PC-9 (cell line): ENCODE measurements around the gene RIPK3. TPM values are rescaled to one million over a fixed set of nuclear protein-coding genes. Genes with fewer than 3 reads are reported as not detected.

ENCODE experiments used
- BruUV-seq: library from RNA; stranded (reverse); fragments of 400-500 nt; replicated peaks from 2 replicates; lab custom pipeline; 2021; lab: Mats Ljungman, UMichigan
- CTCF ChIA-PET: fragments of 300-600 bp; sonication (Branson Sonifier 250); formaldehyde crosslinking; loops from one replicate; lab custom pipeline; 2022; ENCODE audit warnings: antibody characterized with exemption; lab: Charles Lee
- POLR2A ChIA-PET: fragments of 300-600 bp; sonication (Branson Sonifier 250); formaldehyde crosslinking; loops from one replicate; lab custom pipeline; 2022; ENCODE audit warnings: antibody characterized with exemption; ENCODE audit not compliant: unreplicated experiment; lab: Charles Lee
- DNase-seq, 2 experiments: peaks; one replicate each; pipeline versions ENCODE4 v3.0.0 to v3.0.0-alpha.2; 2015 to 2022; ENCODE audit warnings: mixed read lengths in 1 of 2
- H2AFZ ChIP-seq: fragments of 200-600 bp; sonication (generic); 2 replicates; pipeline ENCODE4 v1.8.1; 2017; ENCODE audit warnings: antibody characterized with exemption
- H3F3A ChIP-seq: fragments of 200-600 bp; sonication (generic); 2 replicates; pipeline ENCODE4 v1.8.1; 2017; ENCODE audit warnings: antibody characterized with exemption, mild to moderate bottlenecking, low read depth; ENCODE audit not compliant: insufficient read depth
- H3K27ac ChIP-seq: fragments of 200-600 bp; sonication (generic); 2 replicates; pipeline ENCODE4 v1.6.1; 2016; ENCODE audit warnings: mixed run types
- H3K27me3 ChIP-seq: fragments of 200-600 bp; sonication (generic); 2 replicates; pipeline ENCODE4 v1.6.1; 2016; ENCODE audit warnings: low read depth, mixed run types; ENCODE audit not compliant: insufficient read depth
- H3K36me3 ChIP-seq: fragments of 200-600 bp; sonication (generic); 2 replicates; pipeline ENCODE4 v1.6.1; 2016; ENCODE audit warnings: low read depth, mixed run types
- H3K4me1 ChIP-seq: fragments of 200-600 bp; sonication (generic); replicated peaks from 2 replicates; pipeline ENCODE4 v1.6.1; 2016; ENCODE audit warnings: mixed run types; ENCODE audit not compliant: insufficient read depth
- H3K4me2 ChIP-seq: fragments of 200-600 bp; sonication (generic); 2 replicates; pipeline ENCODE4 v1.6.1; 2017; ENCODE audit warnings: mixed run types
- H3K4me3 ChIP-seq: fragments of 200-600 bp; sonication (generic); 2 replicates; pipeline ENCODE4 v1.6.1; 2016; ENCODE audit warnings: mixed run types
- H3K79me2 ChIP-seq: fragments of 200-600 bp; sonication (generic); 2 replicates; pipeline ENCODE4 v1.6.1; 2017; ENCODE audit warnings: low read depth, mixed run types
- H3K9me2 ChIP-seq: fragments of 200-600 bp; sonication (generic); 2 replicates; pipeline ENCODE4 v1.8.1; 2017; ENCODE audit warnings: mild to moderate bottlenecking; ENCODE audit not compliant: insufficient read depth
- H3K9me3 ChIP-seq: fragments of 200-600 bp; sonication (generic); 2 replicates; pipeline ENCODE4 v1.8.1; 2016; ENCODE audit warnings: low read depth; ENCODE audit not compliant: insufficient read depth
- H4K20me1 ChIP-seq: fragments of 200-600 bp; sonication (generic); 2 replicates; pipeline ENCODE4 v1.8.1; 2017; ENCODE audit not compliant: insufficient read depth
- CTCF ChIP-seq: fragments of 200-600 bp; sonication (generic); conservative IDR thresholded peaks from 2 replicates; pipeline ENCODE4 v1.6.1; 2017; ENCODE audit warnings: mixed run types, antibody characterized with exemption, mild to moderate bottlenecking, moderate library complexity
- EZH2 ChIP-seq: fragments of 200-600 bp; sonication (generic); IDR thresholded peaks from 2 replicates; pipeline ENCODE4 v1.8.0; 2017; ENCODE audit warnings: antibody characterized with exemption, low read depth
- intact Hi-C: fragments of 100-400 bp; cut with micrococcal nuclease; formaldehyde crosslinking; loops from one replicate; pipeline ENCODE4 v1.10.0; 2022; ENCODE audit not compliant: unreplicated experiment
- total RNA-seq: library from RNA; stranded (reverse); gene quantifications from 2 replicates; pipeline ENCODE4 v1.2.3, GENCODE V29; 2021

RIPK3 gene
- total RNA-seq, 1 experiment from 2014 or later = 6.4 TPM

DNA sequence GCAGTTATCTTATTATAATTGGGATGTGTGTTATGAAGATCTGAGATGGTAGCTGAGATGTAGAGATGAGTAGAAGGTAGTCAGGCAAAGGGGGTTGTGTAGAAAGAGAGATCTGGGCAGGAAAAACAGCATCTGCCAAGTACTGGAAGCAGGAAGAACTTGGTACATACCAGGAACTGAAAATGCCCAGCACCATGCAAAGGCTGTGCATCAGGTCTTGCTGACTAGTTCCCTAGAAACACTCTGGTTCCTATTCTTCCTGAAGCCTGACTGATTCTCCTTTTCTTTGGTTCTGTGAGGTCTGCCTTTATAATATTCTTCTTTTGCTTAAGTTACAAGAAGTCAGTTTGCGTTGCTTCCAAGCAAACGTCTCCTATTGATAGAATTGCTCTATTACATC lies 21.5 kb upstream of the RIPK3 start:
- Histone ChIP-seq H2AFZ (no peak overlapping the region), H4K20me1 (no peaks in the 10 kb centered on the region), H3K4me3 (no peak overlapping the region), H3K9me3 (no peaks in the 10 kb centered on the region), H3K27ac (no peak overlapping the region), H3K27me3 (no peaks in the 10 kb centered on the region), H3K4me1 (peaks cover 7% of the 10 kb centered on the region), H3K4me2 (no peak overlapping the region), H3F3A (peaks cover 10% of the 10 kb centered on the region; the same call in 1 of the 2 replicates), H3K36me3 (no peaks in the 10 kb centered on the region), H3K9me2 (no peaks in the 10 kb centered on the region), H3K79me2 (no peaks in the 10 kb centered on the region)
- BruUV-seq = no TSS peak
- ChIA-PET CTCF (no interaction called here), POLR2A (no interaction called here)
- DNase-seq = no peak
- intact Hi-C loops = no loop called here
- TF ChIP-seq EZH2 = no peak
- TF ChIP-seq CTCF = no peak

DNA sequence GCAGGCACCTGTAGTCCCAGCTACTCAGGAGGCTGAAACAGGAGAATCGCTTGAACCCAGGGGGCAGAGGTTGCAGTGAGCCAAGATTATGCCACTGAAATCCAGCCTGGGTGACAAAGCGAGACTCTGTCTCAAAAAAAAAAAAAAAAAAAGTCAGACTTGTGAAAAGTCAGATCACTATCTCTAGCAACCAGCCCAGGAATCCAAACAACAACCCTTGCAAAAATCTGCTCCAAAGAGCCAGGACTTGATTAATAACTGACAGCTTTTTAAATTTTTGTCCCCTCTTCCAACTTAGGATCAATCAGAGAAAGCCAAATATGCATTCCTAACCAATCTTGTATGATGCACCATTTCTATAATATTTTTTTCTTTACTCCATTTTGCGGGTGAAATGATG lies 20.5 kb upstream of the RIPK3 start:
- Histone ChIP-seq H3K4me3 (no peak overlapping the region), H3K79me2 (no peaks in the 10 kb centered on the region), H3F3A (peaks cover 5% of the 10 kb centered on the region; the same call in 1 of the 2 replicates), H3K4me2 (no peak overlapping the region), H3K4me1 (peaks cover 6% of the 10 kb centered on the region), H3K27ac (no peak overlapping the region), H3K9me3 (no peaks in the 10 kb centered on the region), H3K27me3 (no peaks in the 10 kb centered on the region), H2AFZ (no peak overlapping the region), H3K9me2 (no peaks in the 10 kb centered on the region), H4K20me1 (no peaks in the 10 kb centered on the region), H3K36me3 (no peaks in the 10 kb centered on the region)
- no peak for DNase-seq
- TF ChIP-seq EZH2 (no peak), CTCF (no peak)
- CTCF ChIA-PET = no interaction called here
- intact Hi-C loops = no loop called here
- BruUV-seq = no TSS peak
- POLR2A ChIA-PET = no interaction called here

GRCh38 chr14:24356208-24356607 lies 16.4 kb upstream of the RIPK3 start:
- H3F3A ChIP-seq = no peaks in the 10 kb centered on the region
- no peak overlapping the region for H3K4me3 ChIP-seq
- no peaks in the 10 kb centered on the region for H3K36me3 ChIP-seq
- TF ChIP-seq CTCF = no peak
- no peak for TF ChIP-seq EZH2
- POLR2A ChIA-PET = no interaction called here
- H2AFZ ChIP-seq = no peak overlapping the region
- no peak for DNase-seq
- H3K27ac ChIP-seq = no peak overlapping the region
- peaks cover 18% of the 10 kb centered on the region; the same call in 1 of the 2 replicates for H3K4me1 ChIP-seq
- no peaks in the 10 kb centered on the region for H3K9me2 ChIP-seq
- CTCF ChIA-PET = no interaction called here
- no peaks in the 10 kb centered on the region for H3K27me3 ChIP-seq
- no peak overlapping the region for H3K4me2 ChIP-seq
- intact Hi-C loops = no loop called here
- no peaks in the 10 kb centered on the region for H4K20me1 ChIP-seq
- no peaks in the 10 kb centered on the region for H3K79me2 ChIP-seq
- no TSS peak for BruUV-seq
- no peaks in the 10 kb centered on the region for H3K9me3 ChIP-seq
